K562 treated with DMSO at 1 percent for 48 hours (cell line): ENCODE measurements around the gene LDHAL6B. TPM values are rescaled to one million over a fixed set of nuclear protein-coding genes. Genes with fewer than 3 reads are reported as not detected.

ENCODE experiments used
- total RNA-seq: library from RNA; unstranded; fragments of 300-600 nt; gene quantifications from 2 replicates; pipeline ENCODE4 v1.2.3, GENCODE V29; 2022; ENCODE audit warnings: low replicate concordance; ENCODE audit errors: extremely low read depth

Gene LDHAL6B
- not detected in 2 replicates for total RNA-seq

GRCh38 chr15:59206623-59207183 is at the start of gene LDHAL6B:
Gene LDHAL6B (plus strand): TSS chr15:59206843. CDS start chr15:59206941, 98 bp downstream.

Other genes starting within 250 kb of the LDHAL6B start
- not detected in 2 replicates for gene RNF111, start 219.2 kb upstream of the LDHAL6B start, total RNA-seq
- gene CCNB2, start 101.7 kb upstream of the LDHAL6B start, total RNA-seq: not detected in 2 replicates
- gene MYO1E, start 166.0 kb downstream of the LDHAL6B start, total RNA-seq: not detected in 2 replicates
- not detected in 2 replicates for gene FAM81A, start 231.3 kb downstream of the LDHAL6B start, total RNA-seq